Tibial nerve (tissue), 4 donors: ENCODE data around the gene LGI2. TPM values are rescaled to one million over a fixed set of nuclear protein-coding genes. Genes with fewer than 3 reads are reported as not detected.

Experiments
- DNase-seq, 2 donors: peaks; one replicate each; pipeline ENCODE4 v3.0.0-alpha.2; 2019; ENCODE audit warnings: low spot score in 2 of 2
- H3K27ac ChIP-seq, 4 donors: fragments of 200-600 bp; sonication (generic) in 3 of 4; one replicate each; pipeline ENCODE4 v1.5.1; 2017 to 2019; ENCODE audit warnings: mild to moderate bottlenecking in 1 of 4
- H3K27me3 ChIP-seq, 2 donors: fragments of 200-600 bp; sonication (generic) in 1 of 2; one replicate each; pipeline versions ENCODE4 v1.5.1 to v1.6.0; 2017 to 2019
- H3K36me3 ChIP-seq, 3 donors: fragments of 200-600 bp; sonication (generic); one replicate each; pipeline ENCODE4 v1.5.1; 2018 to 2019
- H3K4me1 ChIP-seq, 4 donors: fragments of 200-600 bp; sonication (generic) in 3 of 4; one replicate each; pipeline ENCODE4 v1.5.1; 2017 to 2019
- H3K4me3 ChIP-seq, 4 donors: fragments of 200-600 bp; sonication (generic) in 3 of 4; one replicate each; pipeline ENCODE4 v1.5.1; 2017 to 2019; ENCODE audit warnings: mild to moderate bottlenecking in 1 of 4, moderate library complexity in 1 of 4
- H3K9me3 ChIP-seq, 4 donors: fragments of 200-600 bp; sonication (generic) in 3 of 4; one replicate each; pipeline ENCODE4 v1.5.1; 2017 to 2019
- EP300 ChIP-seq, 2 donors: sonication (generic); formaldehyde crosslinking; IDR thresholded peaks; one replicate each; pipeline ENCODE4 v1.6.1; 2017; ENCODE audit warnings: antibody characterized with exemption in 2 of 2, mild to moderate bottlenecking in 1 of 2
- POLR2A ChIP-seq, 2 donors: fragments of 450-650 bp; IDR thresholded peaks; one replicate each; pipeline ENCODE4 v1.6.1; 2017; ENCODE audit warnings: antibody characterized with exemption in 2 of 2, mild to moderate bottlenecking in 2 of 2, moderate library complexity in 2 of 2
- WGBS, 2 donors: methylation state at CpG; one replicate each; pipeline ENCODE4 v1.1.5; 2018; 5-methylcytosine and 5-hydroxymethylcytosine counted together
- total RNA-seq, 4 donors: library from RNA; depleted of rRNA; stranded (reverse); fragments of >200 nt; gene quantifications; one replicate each; pipeline ENCODE4 v1.1.0, GENCODE V29; 2016
- TF ChIP-seq, protein P1 (sequence below), 5 experiments: fragments of 200-600 bp in 3 of 5; fragments of 450-650 bp in 2 of 5; sonication (generic) in 3 of 5; IDR thresholded peaks; one replicate each; pipeline ENCODE4 v1.5.1; 2016 to 2019; ENCODE audit warnings: antibody characterized with exemption in 5 of 5, mild to moderate bottlenecking in 3 of 5, moderate library complexity in 2 of 5

LGI2 gene
- total RNA-seq, 4 donors from 2014 or later: 4.8 to 25.7 (median 23.2) TPM

DNA sequence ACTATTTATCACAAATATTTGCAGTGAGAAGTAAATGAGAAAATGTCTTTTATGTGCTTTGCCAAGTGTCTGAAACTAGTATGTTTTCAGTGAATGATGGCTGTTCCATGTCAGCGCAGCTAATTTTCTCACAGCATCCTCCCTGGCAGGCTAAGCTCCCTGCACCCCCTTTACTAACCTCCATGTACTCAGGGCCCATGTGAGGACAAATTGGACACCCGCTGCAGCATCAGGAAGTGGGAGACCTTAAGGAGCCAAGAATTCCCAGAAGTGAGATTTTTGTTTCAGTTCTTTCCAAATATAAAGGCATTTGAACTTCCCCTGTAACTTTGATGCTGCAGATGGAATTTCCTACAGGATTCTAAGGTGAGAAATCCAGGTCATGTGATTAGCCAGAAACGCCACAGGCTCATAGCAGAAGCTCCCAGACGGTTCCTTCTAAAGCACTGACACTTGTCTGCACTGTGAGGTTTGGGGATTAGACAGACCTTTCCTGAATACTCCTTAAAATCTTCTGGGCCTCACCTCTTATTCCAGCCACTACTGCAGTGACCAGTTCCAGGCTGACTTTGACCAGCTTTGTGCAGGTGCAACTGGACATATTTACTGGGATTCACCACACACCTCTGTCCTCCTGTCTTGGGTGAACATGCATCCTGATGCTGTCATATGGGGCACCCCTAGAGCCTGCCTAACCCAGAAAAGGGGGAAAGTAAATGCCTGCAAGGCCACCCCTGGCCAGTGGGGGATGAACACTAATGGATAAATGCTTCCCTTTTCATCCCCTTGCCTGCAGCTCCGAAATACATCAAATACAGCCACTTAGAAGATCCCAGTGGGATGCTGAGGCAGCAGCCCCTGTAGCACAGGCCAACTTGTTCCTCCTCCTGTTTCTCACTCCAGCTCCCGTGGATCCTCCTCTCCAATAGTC, 45.9 kb downstream of the LGI2 start:
- Histone ChIP-seq H3K27me3 (no peaks in the 10 kb centered on the region), H3K36me3 (no peaks in the 10 kb centered on the region), H3K27ac (no peak overlapping the region), H3K9me3 (no peaks in the 10 kb centered on the region), H3K4me3 (no peak overlapping the region), H3K4me1 (peaks cover 0 to 6% (median 0%) of the 10 kb centered on the region in 4 donors)
- no peak for DNase-seq
- TF ChIP-seq POLR2A (IDR thresholded peaks at IDR 0.05) (no peak), EP300 (IDR thresholded peaks at IDR 0.05) (no peak)
- 65% methylated on average over 6 of the region's 6 CpGs for WGBS, 2 donors

DNA sequence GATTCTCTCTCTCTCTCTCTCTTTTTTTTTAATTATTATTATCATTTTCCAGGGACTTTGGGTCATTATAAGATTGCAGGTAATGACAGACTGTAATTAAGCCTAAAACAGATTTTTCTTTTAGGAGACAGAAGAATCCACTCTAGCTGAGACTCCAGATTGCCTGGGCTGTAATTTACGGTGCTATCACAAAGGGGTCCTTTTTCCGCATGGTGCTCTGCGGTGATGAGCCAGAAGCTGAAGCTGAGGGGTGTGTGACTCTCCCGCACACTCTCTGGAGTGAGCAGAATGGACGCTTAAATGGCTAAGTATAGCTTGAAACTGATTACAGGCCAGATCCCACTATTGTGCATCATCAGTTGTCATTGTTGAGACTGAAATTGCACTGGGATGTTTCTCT, 50.0 kb downstream of the LGI2 start:
- Histone ChIP-seq H3K27ac (peak overlapping the region in 1 of 4 donors; percentile 85), H3K36me3 (no peaks in the 10 kb centered on the region), H3K4me1 (peaks cover 0 to 14% (median 0%) of the 10 kb centered on the region in 4 donors), H3K27me3 (no peaks in the 10 kb centered on the region), H3K4me3 (no peak overlapping the region), H3K9me3 (no peaks in the 10 kb centered on the region)
- no peak for DNase-seq
- WGBS, 2 donors: 64 to 77% methylated on average over 5 of the region's 5 CpGs
- TF ChIP-seq EP300 (IDR thresholded peaks at IDR 0.05) (no peak), POLR2A (IDR thresholded peaks at IDR 0.05) (no peak)
- TF ChIP-seq, protein P1, sequence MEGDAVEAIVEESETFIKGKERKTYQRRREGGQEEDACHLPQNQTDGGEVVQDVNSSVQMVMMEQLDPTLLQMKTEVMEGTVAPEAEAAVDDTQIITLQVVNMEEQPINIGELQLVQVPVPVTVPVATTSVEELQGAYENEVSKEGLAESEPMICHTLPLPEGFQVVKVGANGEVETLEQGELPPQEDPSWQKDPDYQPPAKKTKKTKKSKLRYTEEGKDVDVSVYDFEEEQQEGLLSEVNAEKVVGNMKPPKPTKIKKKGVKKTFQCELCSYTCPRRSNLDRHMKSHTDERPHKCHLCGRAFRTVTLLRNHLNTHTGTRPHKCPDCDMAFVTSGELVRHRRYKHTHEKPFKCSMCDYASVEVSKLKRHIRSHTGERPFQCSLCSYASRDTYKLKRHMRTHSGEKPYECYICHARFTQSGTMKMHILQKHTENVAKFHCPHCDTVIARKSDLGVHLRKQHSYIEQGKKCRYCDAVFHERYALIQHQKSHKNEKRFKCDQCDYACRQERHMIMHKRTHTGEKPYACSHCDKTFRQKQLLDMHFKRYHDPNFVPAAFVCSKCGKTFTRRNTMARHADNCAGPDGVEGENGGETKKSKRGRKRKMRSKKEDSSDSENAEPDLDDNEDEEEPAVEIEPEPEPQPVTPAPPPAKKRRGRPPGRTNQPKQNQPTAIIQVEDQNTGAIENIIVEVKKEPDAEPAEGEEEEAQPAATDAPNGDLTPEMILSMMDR (IDR thresholded peaks at IDR 0.05): no peak

DNA sequence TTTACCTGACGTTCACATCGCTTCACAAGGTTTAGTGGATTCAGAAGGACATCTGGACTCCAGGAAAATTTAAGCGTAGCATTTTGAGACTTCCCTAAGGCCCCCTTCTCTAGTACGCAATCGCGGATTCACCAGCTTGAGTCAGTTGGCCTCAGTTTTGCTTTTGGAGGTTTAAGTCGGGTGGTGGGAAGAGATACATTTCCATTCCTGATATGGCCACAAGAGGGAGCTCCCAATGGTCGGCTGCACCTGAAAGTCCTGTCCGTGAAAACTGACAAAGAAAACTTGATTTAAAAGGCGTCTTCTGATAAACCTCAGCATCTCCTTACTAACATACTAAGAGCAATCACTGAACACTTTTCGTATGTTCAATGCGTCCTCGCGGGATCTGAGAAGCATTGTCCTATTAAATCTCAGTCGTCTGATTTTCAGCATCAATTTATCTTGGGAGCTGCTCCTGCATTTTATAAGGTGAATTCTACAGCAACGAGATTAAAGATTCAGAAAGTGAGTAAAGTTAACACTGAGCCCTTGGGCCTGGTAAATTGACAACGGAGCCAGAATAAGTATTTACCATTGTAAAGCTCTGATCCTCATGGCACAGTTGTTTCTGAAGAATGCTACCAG, 50.6 kb downstream of the LGI2 start:
- TF ChIP-seq, protein P1 (IDR thresholded peaks at IDR 0.05): peak; percentile 82 to 88 (median 85)
- no peak for TF ChIP-seq POLR2A (IDR thresholded peaks at IDR 0.05)
- Histone ChIP-seq H3K27ac (peak overlapping the region in 3 of 4 donors; percentile 30 to 85 (median 32)), H3K36me3 (no peaks in the 10 kb centered on the region), H3K27me3 (no peaks in the 10 kb centered on the region), H3K9me3 (no peaks in the 10 kb centered on the region), H3K4me3 (peak overlapping the region in 3 of 4 donors; percentile 2 to 35 (median 16)), H3K4me1 (peaks cover 0 to 14% (median 0%) of the 10 kb centered on the region in 4 donors)
- WGBS, 2 donors: 13 to 15% methylated on average over 17 of the region's 17 CpGs
- DNase-seq: peak in 1 of 2 donors; percentile 74

DNA sequence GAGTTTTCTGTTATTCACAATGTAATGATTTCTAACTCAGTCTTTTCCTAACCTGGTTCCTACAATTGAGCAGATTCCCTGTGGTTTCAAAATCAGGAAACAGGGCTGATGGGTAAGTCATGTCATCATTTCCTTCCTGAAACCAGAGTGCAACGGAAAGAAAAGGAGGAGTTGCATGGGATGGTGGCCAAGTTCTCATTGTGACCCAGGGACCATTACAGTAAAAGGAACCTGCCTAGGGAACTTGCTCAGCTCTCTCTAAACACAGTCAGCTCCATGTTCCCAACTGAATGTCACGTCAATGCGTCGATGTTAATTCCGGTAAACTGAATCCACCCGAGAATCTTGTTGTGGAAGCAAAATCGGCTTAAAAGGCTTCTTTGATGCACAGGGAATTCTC, 51.2 kb downstream of the LGI2 start:
- peak in 1 of 2 donors; percentile 70 for DNase-seq
- TF ChIP-seq POLR2A (IDR thresholded peaks at IDR 0.05): no peak
- peak; percentile 81 to 92 for TF ChIP-seq EP300 (IDR thresholded peaks at IDR 0.05)
- H3K4me1 ChIP-seq: peaks cover 0 to 14% (median 0%) of the 10 kb centered on the region in 4 donors
- H3K36me3 ChIP-seq: no peaks in the 10 kb centered on the region
- peak overlapping the region in 3 of 4 donors; percentile 32 to 85 (median 56) for H3K27ac ChIP-seq
- H3K9me3 ChIP-seq: no peaks in the 10 kb centered on the region
- 69 to 74% methylated on average over 7 of the region's 7 CpGs for WGBS, 2 donors
- peak overlapping the region in 2 of 4 donors; percentile 2 to 35 for H3K4me3 ChIP-seq
- H3K27me3 ChIP-seq: no peaks in the 10 kb centered on the region

DNA sequence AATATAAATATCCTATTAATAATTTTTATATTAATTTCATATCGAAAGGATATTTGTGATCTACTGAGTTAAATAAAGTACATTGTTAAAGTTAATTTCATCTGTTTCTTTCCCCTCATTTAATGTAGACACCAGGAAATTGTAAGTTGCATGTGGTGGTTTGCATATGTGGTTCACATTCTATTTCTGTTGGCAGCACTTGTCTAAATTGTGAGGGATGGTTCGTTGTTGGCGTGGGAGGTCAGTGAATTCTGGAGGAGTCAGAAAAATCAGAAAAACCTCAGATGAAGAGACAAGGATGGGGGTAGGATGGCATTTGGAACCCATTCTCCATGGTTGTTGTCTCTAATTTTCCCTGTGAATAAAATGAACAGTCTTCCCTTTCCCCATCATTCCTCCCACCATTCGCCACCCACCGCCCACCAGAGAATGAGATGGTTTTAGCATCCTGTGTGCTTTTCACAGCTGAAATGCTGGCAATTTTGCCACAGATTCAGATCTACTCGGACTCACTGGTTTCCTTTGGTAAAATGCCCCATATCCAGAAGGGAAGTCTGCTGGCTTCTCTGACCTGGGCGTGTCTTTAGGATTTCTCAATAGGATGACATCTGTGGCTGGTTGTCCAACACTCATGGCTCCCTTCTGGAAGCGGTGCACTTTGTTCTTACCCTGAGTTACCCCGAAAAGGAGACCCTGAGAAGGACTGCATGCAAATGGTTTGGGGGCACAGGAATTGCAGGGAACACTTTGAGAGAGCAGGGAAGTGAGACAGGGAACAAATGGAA, 52.3 kb downstream of the LGI2 start:
- DNase-seq: peak in 1 of 2 donors; percentile 43
- TF ChIP-seq POLR2A (IDR thresholded peaks at IDR 0.05): no peak
- peak in 1 of 2 donors; percentile 50 for TF ChIP-seq EP300 (IDR thresholded peaks at IDR 0.05)
- no peaks in the 10 kb centered on the region for H3K9me3 ChIP-seq
- no peaks in the 10 kb centered on the region for H3K36me3 ChIP-seq
- H3K27ac ChIP-seq: peak overlapping the region in 3 of 4 donors; percentile 24 to 85 (median 56)
- 67 to 73% methylated on average over 9 of the region's 9 CpGs for WGBS, 2 donors
- no peak overlapping the region for H3K4me3 ChIP-seq
- peaks cover 0 to 14% (median 0%) of the 10 kb centered on the region in 4 donors for H3K4me1 ChIP-seq
- H3K27me3 ChIP-seq: no peaks in the 10 kb centered on the region

DNA sequence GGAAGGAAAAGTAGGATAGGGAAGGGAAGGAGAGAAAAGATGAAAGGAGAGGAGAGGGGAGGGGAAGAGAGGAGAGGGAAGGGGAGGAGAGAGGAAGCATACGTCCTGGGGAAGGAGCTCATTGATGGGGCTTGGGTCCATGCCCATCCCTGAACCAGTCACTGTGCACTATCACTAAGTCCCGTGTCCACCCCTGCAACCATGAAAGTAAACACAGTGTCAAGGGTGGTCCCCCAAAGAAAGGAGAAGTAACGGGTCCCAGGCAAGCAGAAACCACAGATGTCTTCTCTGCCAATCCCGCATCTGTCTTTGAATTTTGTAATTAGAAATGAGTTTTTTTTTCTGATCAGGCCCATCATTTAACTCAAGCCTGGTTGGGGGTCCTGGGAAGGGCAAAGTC, 55.2 kb downstream of the LGI2 start:
- no peaks in the 10 kb centered on the region for H3K27me3 ChIP-seq
- no peaks in the 10 kb centered on the region for H3K9me3 ChIP-seq
- TF ChIP-seq, protein P1 (IDR thresholded peaks at IDR 0.05): no peak
- TF ChIP-seq EP300 (IDR thresholded peaks at IDR 0.05): peak in 1 of 2 donors; percentile 12
- H3K4me3 ChIP-seq: no peak overlapping the region
- H3K27ac ChIP-seq: peak overlapping the region in 1 of 4 donors; percentile 15
- no peak for DNase-seq
- H3K4me1 ChIP-seq: peaks cover 0 to 12% (median 0%) of the 10 kb centered on the region in 4 donors
- WGBS, 2 donors: 59 to 66% methylated on average over 4 of the region's 4 CpGs
- no peaks in the 10 kb centered on the region for H3K36me3 ChIP-seq
